Measurements from ENCODE around the gene MORN1.
A peak's percentile ranks its signal among the peaks of the same experiment; 100 is the strongest.

Gene MORN1

GRCh38 chr1:2391041-2391930 lies at the start of gene MORN1, which contains the start of gene RER1:
Gene MORN1, minus strand, starts transcription at chr1:2391554. Its CDS starts 21 bp downstream, at chr1:2391533.
Gene RER1, plus strand, starts transcription at chr1:2391841. Its CDS starts 3,950 bp downstream, at chr1:2395791.
- peak; percentile 100 for DNase-seq

DNA sequence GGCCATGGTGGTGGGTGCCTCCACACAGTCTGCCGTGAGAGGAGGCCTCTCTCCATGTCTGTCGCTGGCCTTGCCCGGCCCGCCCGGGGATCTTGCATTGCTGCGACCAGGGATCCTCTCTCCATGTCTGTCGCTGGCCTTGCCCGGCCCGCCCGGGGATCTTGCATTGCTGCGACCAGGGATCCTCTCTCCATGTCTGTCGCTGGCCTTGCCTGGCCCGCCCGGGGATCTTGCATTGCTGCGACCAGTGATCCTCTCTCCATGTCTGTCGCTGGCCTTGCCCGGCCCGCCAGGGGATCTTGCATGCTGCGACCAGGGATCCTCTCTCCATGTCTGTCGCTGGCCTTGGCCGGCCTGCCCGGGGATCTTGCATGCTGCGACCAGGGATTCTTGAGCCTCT lies 49.0 kb upstream of the MORN1 start:
- DNase-seq: peak; percentile 68

DNA sequence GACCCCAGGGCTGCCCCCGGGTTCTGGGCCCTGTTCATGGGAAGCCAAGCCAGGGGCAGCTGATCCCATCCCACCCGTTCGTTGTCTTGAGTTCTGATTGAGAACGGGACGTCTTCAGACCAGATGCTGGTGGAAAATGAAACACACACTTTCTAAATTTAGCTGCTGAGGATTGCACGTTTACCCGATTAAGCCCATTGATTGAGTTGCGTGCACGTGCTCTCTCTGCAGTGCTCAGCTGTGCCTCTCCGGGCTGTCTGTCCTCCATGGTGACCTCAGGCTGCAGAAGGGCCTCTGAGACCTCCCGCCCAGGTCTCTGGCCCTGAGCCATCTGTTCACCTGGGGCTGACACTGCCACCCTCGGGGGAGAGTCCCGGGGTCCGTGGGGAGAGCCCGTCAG lies 48.0 kb upstream of the MORN1 start:
- no peak for DNase-seq

GRCh38 chr1:2438641-2439040 lies 47.3 kb upstream of the MORN1 start:
- DNase-seq: no peak

- DNase-seq: no peak
These were observed 46.7 kb upstream of the MORN1 start for GRCh38 chr1:2438038-2438437.

GRCh38 chr1:2437617-2438016 lies 46.3 kb upstream of the MORN1 start:
- no peak for DNase-seq

DNA sequence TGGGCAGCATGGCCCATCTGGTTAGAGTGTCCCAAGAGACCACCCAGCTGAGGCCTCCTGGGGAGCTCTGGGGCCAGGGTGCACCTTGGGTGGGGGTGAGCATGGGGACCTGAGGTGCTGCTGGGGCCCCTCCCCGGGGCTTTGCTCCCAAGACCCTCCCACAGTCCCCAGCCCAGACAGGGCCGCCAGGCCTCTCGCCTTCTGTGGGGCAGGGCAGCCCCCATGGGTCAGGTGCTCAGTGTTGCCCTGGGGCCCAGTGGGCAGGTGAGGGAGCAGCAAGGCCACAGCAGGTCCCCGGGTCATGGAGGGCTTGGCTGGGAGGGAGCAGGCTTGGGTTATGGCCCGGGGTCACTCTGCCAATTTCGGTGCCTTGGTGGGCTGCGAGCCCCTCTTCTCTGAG lies 45.5 kb upstream of the MORN1 start:
- DNase-seq: no peak

DNA sequence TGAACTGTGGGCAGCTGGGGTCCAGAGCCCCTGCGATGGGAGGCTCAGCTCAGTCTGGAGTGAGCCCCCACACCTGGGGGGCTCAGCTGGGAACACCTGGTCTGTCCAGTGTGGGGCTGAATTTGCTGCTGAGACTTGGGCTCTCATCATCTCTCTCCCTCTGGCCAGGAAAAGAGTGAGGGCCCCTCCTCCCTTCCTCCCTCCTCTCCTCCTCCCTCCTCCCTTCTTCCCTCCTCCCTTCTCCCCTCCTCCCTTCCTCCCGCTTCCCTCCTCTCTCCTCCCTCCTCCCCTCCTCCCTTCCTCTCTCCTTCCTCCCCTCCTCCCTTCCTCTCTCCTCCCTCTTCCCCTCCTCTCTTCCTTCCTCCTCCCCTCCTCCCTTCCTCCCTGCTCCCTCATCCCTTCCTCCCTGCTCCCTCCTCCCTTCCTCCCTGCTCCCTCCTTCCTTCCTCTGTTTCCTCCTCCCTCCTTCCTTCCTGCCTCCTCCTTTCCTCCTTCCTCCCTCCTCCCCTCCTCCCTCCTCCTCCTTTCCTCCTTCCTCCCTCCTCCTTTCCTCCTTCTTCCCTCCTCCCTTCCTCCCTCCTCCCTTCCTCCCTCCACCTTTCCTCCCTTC lies 44.5 kb upstream of the MORN1 start:
- DNase-seq: no peak

- DNase-seq: no peak
These were observed 43.7 kb upstream of the MORN1 start for GRCh38 chr1:2435091-2435490.

GRCh38 chr1:2433936-2434655 lies 42.7 kb upstream of the MORN1 start:
- DNase-seq: no peak

- DNase-seq: no peak
These were observed 41.8 kb upstream of the MORN1 start for GRCh38 chr1:2433196-2433595.

DNA sequence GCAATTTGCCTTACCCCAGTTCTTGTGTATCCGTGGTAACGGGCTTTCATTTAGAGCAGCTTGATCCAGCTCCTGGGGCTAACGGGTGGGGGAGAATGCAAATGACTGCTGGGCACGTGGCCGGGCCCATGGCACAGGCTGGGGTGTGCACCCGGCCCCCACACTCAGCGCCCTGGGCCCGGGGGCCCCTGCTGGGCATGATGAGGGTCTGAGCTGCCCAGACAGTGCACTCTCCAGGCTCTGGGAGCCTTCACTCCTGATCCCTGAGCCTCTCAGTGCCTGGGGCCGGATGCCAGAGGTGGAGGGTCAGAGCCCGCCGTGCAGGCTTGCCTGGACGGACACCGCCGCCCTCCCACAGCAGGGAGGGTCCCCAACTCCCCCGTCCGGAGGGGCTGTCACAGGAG lies 41.1 kb upstream of the MORN1 start:
- no peak for DNase-seq

- DNase-seq: no peak
These were observed 40.2 kb upstream of the MORN1 start for GRCh38 chr1:2431518-2431917.

DNA sequence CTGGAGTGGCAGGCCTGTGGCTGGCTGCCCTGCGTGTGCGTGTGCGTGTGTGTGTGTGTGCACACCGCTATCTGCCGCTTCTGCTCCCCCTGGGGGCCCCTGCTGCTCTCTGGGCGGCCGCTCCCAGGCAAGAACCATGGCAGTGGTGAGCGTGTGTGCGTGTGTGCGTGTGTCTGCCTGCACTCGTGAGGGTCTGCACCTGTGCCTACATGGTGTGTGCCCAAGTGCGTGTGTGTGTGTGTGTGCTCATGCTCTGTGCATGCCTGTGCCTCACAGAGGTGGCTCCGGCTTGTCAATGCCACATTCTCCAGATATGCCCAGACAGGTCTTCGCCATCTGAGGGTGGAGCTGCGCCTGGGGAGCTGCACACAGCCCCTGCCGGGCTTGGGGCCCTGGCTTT lies 39.7 kb upstream of the MORN1 start:
- no peak for DNase-seq

DNA sequence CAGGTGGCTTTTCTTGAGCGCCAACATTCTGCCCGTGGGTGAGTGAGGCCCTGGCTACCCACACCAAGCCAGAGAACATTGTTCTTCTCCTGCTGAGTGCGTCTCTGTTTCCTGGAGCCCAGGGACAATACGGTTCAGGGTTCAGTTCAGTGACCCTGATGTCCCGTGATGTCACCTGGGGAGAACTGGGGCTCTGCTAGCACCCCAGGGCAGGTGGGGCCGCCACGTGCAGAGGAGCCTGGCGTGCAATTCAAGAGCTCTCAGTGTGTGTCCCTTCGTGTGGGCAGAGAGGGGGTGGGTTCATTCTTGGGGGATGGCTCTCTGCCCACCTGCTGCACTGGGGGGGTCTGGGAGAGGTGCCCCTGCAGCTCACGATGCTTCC lies 39.2 kb upstream of the MORN1 start:
- DNase-seq: no peak

DNA sequence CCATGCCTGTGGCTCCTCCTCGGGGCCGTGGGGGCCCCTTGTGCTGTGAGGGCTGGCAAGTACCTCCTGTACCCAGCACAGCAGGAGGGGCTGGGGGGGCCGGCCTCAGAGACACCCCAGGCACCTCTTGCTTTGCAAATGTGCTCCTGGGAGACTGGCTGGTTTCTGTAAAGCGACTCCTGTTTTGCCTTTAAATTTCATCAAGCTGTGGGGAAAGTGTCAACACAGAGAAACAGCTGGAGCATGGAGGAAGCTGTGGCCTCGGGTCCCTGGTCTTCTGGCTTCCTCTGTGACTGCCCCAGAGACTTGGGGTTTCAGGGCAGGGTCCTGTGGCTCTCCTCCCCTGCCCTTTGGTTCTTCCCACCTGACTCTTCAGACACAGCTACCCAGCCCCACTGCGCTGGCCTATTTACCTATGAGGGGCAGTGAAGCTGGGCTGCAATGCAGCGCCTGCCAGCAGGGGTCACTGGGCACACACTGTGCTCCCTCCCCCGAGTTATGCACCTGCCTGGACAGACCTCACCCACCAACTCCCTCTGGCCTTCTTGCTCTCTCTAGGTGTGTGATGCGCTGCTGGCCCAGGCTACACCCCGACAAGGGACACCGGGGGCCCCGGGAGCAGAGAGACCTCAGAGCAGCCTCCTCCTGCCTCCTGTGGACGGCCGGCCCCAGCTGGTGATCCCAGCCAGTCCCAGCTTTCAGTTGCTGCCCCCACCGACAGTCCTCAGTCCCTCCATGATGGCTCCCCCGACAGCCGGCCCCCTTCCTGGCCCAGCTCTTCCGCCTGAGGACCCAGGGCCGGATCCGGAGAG lies 38.6 kb upstream of the MORN1 start:
- no peak for DNase-seq

DNA sequence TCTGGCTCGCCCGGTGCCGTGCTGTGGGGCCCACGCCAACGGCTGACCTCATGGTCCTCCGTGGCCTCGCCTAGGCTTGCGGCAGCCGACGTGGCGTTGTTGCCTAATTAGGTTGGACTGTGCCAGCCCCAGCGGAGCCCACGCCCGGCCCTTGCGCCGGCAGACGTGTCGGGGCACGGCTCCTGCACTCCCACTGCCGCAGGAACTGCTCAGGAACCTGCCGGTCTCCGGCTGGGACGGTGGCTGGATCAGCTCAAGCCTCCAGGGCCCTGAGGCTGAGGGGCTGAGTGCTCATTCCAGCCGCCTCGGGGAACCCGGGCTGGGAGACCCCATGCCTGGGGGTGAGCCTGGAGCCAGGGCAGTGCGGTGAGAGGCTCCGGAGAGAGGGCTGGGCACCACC lies 37.1 kb upstream of the MORN1 start:
- no peak for DNase-seq

- no peak for DNase-seq
These were observed 36.6 kb upstream of the MORN1 start for GRCh38 chr1:2427976-2428375.

- no peak for DNase-seq
These were observed 35.7 kb upstream of the MORN1 start for GRCh38 chr1:2427051-2427450.

- no peak for DNase-seq
These were observed 35.2 kb upstream of the MORN1 start for GRCh38 chr1:2426540-2426939.

DNA sequence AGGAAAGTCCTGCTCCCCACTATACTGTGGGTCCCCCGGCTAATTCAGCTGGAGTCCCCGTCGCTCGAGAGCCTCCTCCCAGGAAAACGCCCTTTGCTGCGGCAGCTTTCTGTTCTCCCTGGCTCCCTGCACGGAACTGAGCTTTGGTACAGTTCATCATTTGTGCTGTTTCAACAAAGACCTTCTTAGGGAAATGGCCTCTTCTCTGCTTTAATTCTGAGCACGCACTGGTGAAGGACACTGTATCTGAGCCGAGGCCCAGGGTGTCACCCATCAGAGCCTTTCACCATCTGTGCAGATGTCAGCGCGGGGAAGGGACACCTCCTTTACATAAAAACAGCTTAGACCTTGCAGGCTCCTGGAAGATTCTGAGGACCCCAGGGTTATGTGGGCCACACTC lies 34.5 kb upstream of the MORN1 start:
- no peak for DNase-seq

GRCh38 chr1:2422523-2422922 lies 31.2 kb upstream of the MORN1 start:
- DNase-seq: no peak

DNA sequence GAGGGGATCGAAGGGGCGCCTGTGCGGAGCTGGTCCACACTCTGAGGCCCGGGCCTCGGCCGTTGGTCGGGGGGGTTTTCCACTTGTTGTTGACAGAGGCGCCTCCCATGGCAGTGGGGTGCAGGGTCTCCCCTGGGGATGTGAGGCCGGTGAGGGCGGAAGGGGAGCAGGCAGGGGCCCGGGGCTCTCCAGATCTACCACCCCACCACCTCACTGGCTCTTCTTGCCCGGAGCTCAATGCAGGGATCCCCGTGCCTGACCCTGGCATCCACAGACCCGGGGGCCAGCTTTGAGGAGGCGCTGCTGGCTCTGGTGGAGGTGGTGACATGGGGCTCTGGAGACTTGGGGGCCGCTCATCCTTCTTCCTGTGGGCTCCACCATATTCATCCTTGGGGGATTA lies 28.1 kb upstream of the MORN1 start:
- DNase-seq: no peak

Measured in activated effector memory CD4-positive, alpha-beta T cell treated with anti-CD3 and anti-CD28 coated beads, Interleukin-2, amount 50 U/mL, for 16 hours (primary cell).